Natural killer cell (primary cell): Measurements from ENCODE around the gene ETV6. TPM values are rescaled to one million over a fixed set of nuclear protein-coding genes. Genes with fewer than 3 reads are reported as not detected.
"Not testable (repeated sequence)": the region's sequence is repeated elsewhere in the genome, so short reads cannot be mapped to it uniquely, and the experiment has no call there.

Experiments
- ATAC-seq, 3 donors: fragments of 150-1000 bp in 2 of 3; fragments of 200-7000 bp in 1 of 3; cut with Tn5 transposase; 1 replicate in 1 of 3; 2 replicates in 2 of 3; pipeline ENCODE4 v1.10.0; 2021; ENCODE audit warnings: mild to moderate bottlenecking in 2 of 3, moderate library complexity in 2 of 3
- DNase-seq, 2 donors: peaks; one replicate each; pipeline versions ENCODE4 v3.0.0 to v3.0.0-alpha.2; 2013 to 2021; ENCODE audit warnings: mixed read lengths in 1 of 2
- H3K27ac ChIP-seq: one replicate; pipeline ENCODE4 v1.5.1; 2013; ENCODE audit warnings: mild to moderate bottlenecking, low read length
- H3K27me3 ChIP-seq: one replicate; pipeline ENCODE4 v1.6.1; 2013; ENCODE audit warnings: low read length; ENCODE audit not compliant: control insufficient read depth, insufficient read depth
- H3K36me3 ChIP-seq: one replicate; pipeline ENCODE4 v1.6.1; 2013; ENCODE audit warnings: low read length; ENCODE audit not compliant: control insufficient read depth, insufficient read depth
- H3K4me1 ChIP-seq: one replicate; pipeline ENCODE4 v1.6.1; 2013; ENCODE audit warnings: low read length; ENCODE audit not compliant: control insufficient read depth, insufficient read depth
- H3K4me3 ChIP-seq: one replicate; pipeline ENCODE4 v1.5.1; 2013; ENCODE audit warnings: low read length
- H3K9me3 ChIP-seq: one replicate; pipeline ENCODE4 v1.6.1; 2013; ENCODE audit warnings: low read length; ENCODE audit not compliant: control insufficient read depth, insufficient read depth
- H3K27ac Mint-ChIP-seq, 2 donors: one replicate each; pipeline ENCODE4 v1.8.0; 2022; ENCODE audit warnings: mild to moderate bottlenecking in 2 of 2, mixed read lengths in 2 of 2, moderate library complexity in 1 of 2
- H3K27me3 Mint-ChIP-seq, 2 donors: one replicate each; pipeline ENCODE4 v1.8.0; 2022; ENCODE audit warnings: low read depth in 2 of 2, mixed read lengths in 2 of 2
- H3K36me3 Mint-ChIP-seq: one replicate; pipeline ENCODE4 v1.8.0; 2022; ENCODE audit warnings: mixed read lengths
- H3K4me1 Mint-ChIP-seq, 2 donors: one replicate each; pipeline ENCODE4 v1.8.0; 2022; ENCODE audit warnings: mixed read lengths in 2 of 2
- H3K4me3 Mint-ChIP-seq: one replicate; pipeline ENCODE4 v1.8.0; 2022; ENCODE audit warnings: mild to moderate bottlenecking, moderate library complexity, mixed read lengths
- H3K9me3 Mint-ChIP-seq, 2 donors: one replicate each; pipeline ENCODE4 v1.8.0; 2022; ENCODE audit warnings: mixed read lengths in 2 of 2
- WGBS: methylation state at CpG from one replicate; pipeline ENCODE4 v1.1.7; 2013; ENCODE audit warnings: missing lambda C conversion rate; ENCODE audit not compliant: insufficient coverage; 5-methylcytosine and 5-hydroxymethylcytosine counted together
- intact Hi-C: fragments of 100-400 bp; cut with micrococcal nuclease; formaldehyde crosslinking; loops from one replicate; pipeline ENCODE4 v1.14.2; 2022
- total RNA-seq, 4 donors: library from RNA; stranded (reverse); fragments of 120-200 nt in 1 of 4; gene quantifications; one replicate each; pipeline versions ENCODE4 v1.2.3 to v1.2.4, GENCODE V29; 2013 to 2022
- TF ChIP-seq, protein P1 (sequence below): fragments of 200-600 bp; IDR thresholded peaks from one replicate; pipeline ENCODE4 v1.8.0; 2022; ENCODE audit warnings: antibody characterized with exemption

ETV6 gene
- total RNA-seq, 3 donors from 2014 or later (not counting 1 experiment from before 2014, with no cell fraction given), result 38.9 to 49.5 (median 40.6) TPM

DNA sequence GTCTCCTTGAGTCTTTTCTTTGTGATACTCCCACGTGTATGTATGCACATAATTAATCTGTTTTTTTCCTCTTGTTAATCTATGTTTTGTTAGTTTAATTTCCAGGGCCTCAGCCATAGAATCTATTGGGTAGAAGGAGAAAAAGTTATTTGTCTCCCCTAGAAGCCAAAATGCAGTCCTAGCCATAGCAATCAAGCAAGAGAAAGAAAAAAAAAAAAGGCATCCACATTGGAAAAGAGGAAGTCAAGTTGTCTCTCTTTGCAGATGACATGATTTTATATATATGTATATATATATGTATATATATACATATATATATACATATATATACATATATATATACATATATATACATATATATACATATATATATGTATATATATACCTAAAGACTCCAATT, 25.4 kb upstream of the ETV6 start:
- no peaks in the 10 kb centered on the region for H3K36me3 ChIP-seq
- H3K27me3 ChIP-seq, result no peaks in the 10 kb centered on the region
- intact Hi-C loops, result no loop called here
- H3K4me3 ChIP-seq, result no peak overlapping the region
- no peak for DNase-seq
- no peak overlapping the region for H3K4me3 Mint-ChIP-seq
- no peaks in the 10 kb centered on the region for H3K9me3 ChIP-seq
- WGBS, result no CpG with 5 or more reads among the region's 1 CpG
- ATAC-seq, result no peak
- no peaks in the 10 kb centered on the region for H3K9me3 Mint-ChIP-seq
- no peaks in the 10 kb centered on the region for H3K4me1 Mint-ChIP-seq
- TF ChIP-seq, protein P1, sequence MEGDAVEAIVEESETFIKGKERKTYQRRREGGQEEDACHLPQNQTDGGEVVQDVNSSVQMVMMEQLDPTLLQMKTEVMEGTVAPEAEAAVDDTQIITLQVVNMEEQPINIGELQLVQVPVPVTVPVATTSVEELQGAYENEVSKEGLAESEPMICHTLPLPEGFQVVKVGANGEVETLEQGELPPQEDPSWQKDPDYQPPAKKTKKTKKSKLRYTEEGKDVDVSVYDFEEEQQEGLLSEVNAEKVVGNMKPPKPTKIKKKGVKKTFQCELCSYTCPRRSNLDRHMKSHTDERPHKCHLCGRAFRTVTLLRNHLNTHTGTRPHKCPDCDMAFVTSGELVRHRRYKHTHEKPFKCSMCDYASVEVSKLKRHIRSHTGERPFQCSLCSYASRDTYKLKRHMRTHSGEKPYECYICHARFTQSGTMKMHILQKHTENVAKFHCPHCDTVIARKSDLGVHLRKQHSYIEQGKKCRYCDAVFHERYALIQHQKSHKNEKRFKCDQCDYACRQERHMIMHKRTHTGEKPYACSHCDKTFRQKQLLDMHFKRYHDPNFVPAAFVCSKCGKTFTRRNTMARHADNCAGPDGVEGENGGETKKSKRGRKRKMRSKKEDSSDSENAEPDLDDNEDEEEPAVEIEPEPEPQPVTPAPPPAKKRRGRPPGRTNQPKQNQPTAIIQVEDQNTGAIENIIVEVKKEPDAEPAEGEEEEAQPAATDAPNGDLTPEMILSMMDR, result no peak
- no peaks in the 10 kb centered on the region for H3K36me3 Mint-ChIP-seq
- H3K4me1 ChIP-seq, result no peaks in the 10 kb centered on the region
- peaks cover 0 to 3% of the 10 kb centered on the region in 2 donors for H3K27me3 Mint-ChIP-seq
- no peak overlapping the region for H3K27ac ChIP-seq
- H3K27ac Mint-ChIP-seq, result no peak overlapping the region

DNA sequence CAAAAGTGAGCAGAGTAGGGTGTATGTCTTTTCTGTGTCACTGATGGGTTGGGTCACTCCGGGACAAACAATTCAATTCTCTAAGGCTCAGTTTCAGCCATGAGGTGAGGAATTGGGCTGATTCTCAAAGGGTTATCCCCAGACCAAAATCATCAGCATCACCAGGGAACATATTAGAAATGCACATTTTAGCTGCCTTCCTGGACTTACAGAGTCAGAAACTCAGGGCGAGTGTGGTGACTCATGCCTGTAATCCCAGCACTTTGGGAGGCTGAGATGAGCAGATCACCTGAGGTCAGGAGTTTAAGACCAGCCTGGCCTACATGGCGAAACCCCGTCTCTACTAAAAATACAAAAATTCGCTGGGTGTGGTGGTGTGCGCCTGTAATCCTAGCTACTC, 21.8 kb upstream of the ETV6 start:
- H3K4me3 Mint-ChIP-seq, DNase-seq, intact Hi-C loops, H3K36me3 Mint-ChIP-seq, H3K4me1 ChIP-seq, H3K27ac ChIP-seq, H3K9me3 ChIP-seq, ATAC-seq, H3K36me3 ChIP-seq, H3K4me1 Mint-ChIP-seq, H3K9me3 Mint-ChIP-seq, H3K27ac Mint-ChIP-seq, H3K4me3 ChIP-seq, H3K27me3 ChIP-seq: not testable (repeated sequence)
- 97% methylated on average over 6 of the region's 6 CpGs for WGBS
- H3K27me3 Mint-ChIP-seq, result peaks cover 3 to 11% of the 10 kb centered on the region in 2 donors

DNA sequence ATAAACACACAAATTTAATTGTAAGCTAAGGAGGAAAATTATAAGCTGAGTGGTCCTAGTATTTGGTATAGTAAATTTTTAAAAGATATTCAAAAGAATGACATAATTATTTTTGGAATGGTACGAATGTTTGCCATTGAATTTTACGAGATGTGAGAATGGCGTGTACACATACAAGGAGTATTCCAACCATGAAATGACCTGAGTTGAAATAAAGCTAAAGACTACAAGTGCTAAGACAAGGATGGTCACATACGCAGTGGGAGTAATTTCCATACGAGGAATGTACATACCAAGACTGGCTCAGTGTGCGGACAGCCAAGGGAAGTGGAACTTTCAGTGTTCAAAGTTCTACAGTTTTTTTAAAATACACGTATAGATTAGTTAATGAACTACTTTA, 21.1 kb upstream of the ETV6 start:
- DNase-seq (no peak), ATAC-seq (no peak)
- Mint-ChIP-seq H3K27me3 (peaks cover 3 to 11% of the 10 kb centered on the region in 2 donors), H3K27ac (no peak overlapping the region), H3K9me3 (no peaks in the 10 kb centered on the region), H3K4me3 (no peak overlapping the region), H3K4me1 (no peaks in the 10 kb centered on the region), H3K36me3 (no peaks in the 10 kb centered on the region)
- TF ChIP-seq, protein P1, result no peak
- Histone ChIP-seq H3K27me3 (no peaks in the 10 kb centered on the region), H3K27ac (no peak overlapping the region), H3K9me3 (no peaks in the 10 kb centered on the region), H3K4me1 (no peaks in the 10 kb centered on the region), H3K36me3 (no peaks in the 10 kb centered on the region), H3K4me3 (no peak overlapping the region)
- WGBS, result 88% methylated on average over 6 of the region's 7 CpGs
- intact Hi-C loops, result no loop called here

DNA sequence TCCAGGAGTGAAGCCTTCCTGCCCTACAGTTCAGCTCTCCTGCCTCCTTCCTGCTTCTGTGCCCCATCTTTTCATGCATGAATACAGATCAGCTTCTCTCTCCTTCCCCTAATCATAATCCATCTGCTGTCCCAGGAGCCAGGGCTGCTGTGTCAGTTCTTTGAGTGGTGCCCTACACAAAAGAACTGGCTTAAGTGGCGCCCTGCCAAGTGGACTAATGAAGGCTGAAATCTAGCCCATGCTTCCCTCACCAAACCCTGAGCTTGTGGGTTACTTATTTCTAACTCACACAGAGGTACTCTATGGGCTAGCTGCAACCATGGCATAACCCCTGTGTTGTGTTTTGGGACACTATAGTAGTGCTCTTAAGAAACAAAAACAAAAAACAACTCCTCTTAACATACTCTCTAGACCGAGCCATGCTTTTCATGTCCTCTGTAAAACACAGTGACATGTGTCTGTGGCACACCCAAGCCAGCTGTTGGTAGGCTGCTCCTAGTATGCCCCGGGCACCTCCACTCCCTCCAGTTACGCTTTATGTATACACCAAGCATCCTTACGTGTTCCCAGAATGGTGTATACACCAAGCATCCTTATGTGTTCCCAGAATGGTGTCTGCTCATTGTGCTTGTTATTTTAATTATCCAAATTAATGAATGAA, 19.3 kb upstream of the ETV6 start:
- no peaks in the 10 kb centered on the region for H3K9me3 Mint-ChIP-seq
- TF ChIP-seq, protein P1, result no peak

More for the DNA sequence above, 19.3 kb upstream of the ETV6 start:
- Mint-ChIP-seq H3K36me3 (no peaks in the 10 kb centered on the region), H3K27me3 (peaks cover 7 to 20% of the 10 kb centered on the region in 2 donors), H3K4me3 (no peak overlapping the region), H3K4me1 (no peaks in the 10 kb centered on the region), H3K27ac (no peak overlapping the region)
- 89% methylated on average over 5 of the region's 5 CpGs for WGBS
- Histone ChIP-seq H3K27ac (no peak overlapping the region), H3K36me3 (no peaks in the 10 kb centered on the region), H3K4me1 (no peaks in the 10 kb centered on the region), H3K9me3 (no peaks in the 10 kb centered on the region), H3K27me3 (no peaks in the 10 kb centered on the region), H3K4me3 (no peak overlapping the region)
- intact Hi-C loops, result no loop called here
- no peak for ATAC-seq
- no peak for DNase-seq
